ENCODE data around the gene TCF7L1.

DNA sequence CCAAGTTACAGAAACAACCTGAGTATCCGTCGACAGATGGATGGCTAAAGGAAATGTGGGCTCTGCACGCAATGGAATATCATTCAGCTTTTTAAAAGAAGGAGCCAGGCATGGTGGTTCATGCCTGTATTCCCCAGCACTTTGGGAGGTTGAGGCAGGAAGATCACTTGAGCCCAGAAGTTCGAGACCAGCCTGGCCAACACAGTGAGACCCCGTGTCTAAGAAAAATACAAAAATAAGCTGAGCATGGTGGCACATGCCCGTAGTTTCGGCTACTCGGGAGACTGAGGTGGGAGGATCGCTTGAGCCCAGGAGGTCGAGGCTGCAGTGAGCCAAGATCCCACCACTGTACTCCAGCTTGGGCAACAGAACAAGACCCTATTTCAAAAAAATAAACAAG is 34.3 kb downstream of the TCF7L1 start:
- TF ChIP-seq, protein P1, sequence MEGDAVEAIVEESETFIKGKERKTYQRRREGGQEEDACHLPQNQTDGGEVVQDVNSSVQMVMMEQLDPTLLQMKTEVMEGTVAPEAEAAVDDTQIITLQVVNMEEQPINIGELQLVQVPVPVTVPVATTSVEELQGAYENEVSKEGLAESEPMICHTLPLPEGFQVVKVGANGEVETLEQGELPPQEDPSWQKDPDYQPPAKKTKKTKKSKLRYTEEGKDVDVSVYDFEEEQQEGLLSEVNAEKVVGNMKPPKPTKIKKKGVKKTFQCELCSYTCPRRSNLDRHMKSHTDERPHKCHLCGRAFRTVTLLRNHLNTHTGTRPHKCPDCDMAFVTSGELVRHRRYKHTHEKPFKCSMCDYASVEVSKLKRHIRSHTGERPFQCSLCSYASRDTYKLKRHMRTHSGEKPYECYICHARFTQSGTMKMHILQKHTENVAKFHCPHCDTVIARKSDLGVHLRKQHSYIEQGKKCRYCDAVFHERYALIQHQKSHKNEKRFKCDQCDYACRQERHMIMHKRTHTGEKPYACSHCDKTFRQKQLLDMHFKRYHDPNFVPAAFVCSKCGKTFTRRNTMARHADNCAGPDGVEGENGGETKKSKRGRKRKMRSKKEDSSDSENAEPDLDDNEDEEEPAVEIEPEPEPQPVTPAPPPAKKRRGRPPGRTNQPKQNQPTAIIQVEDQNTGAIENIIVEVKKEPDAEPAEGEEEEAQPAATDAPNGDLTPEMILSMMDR (IDR thresholded peaks at IDR 0.05; ENCODE audit: low read depth, low read length, poor library complexity, severe bottlenecking): no peak
- no peak for TF ChIP-seq EZH2phosphoT487 (IDR thresholded peaks at IDR 0.05; ENCODE audit: borderline replicate concordance, low read length)
